OCI-LY3 (cell line): ENCODE data around the gene TFEB.

Experiments used
- EZH2phosphoT487 ChIP-seq: fragments of 200-600 bp; shearing (Covaris generic); IDR thresholded peaks from 2 replicates; pipeline ENCODE4 v1.6.1; 2018; ENCODE audit warnings: antibody characterized with exemption, mixed run types, low read depth
- TF ChIP-seq, protein P1 (sequence below): fragments of 200-600, 300-600 bp; sonication (generic); IDR thresholded peaks from 2 replicates; pipeline ENCODE4 v1.5.1; 2014; ENCODE audit warnings: antibody characterized with exemption, low read length, low read depth

- TF ChIP-seq, protein P1, sequence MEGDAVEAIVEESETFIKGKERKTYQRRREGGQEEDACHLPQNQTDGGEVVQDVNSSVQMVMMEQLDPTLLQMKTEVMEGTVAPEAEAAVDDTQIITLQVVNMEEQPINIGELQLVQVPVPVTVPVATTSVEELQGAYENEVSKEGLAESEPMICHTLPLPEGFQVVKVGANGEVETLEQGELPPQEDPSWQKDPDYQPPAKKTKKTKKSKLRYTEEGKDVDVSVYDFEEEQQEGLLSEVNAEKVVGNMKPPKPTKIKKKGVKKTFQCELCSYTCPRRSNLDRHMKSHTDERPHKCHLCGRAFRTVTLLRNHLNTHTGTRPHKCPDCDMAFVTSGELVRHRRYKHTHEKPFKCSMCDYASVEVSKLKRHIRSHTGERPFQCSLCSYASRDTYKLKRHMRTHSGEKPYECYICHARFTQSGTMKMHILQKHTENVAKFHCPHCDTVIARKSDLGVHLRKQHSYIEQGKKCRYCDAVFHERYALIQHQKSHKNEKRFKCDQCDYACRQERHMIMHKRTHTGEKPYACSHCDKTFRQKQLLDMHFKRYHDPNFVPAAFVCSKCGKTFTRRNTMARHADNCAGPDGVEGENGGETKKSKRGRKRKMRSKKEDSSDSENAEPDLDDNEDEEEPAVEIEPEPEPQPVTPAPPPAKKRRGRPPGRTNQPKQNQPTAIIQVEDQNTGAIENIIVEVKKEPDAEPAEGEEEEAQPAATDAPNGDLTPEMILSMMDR, result no peak
- TF ChIP-seq EZH2phosphoT487, result no peak
Observed at GRCh38 chr6:41729624-41730023, 5.8 kb downstream of the TFEB start.
